ENCODE measurements around the gene ATP6V1G1. TPM values are rescaled to one million over a fixed set of nuclear protein-coding genes. Genes with fewer than 3 reads are reported as not detected.

Gene ATP6V1G1
- total RNA-seq, 1 experiment from 2014 or later = 143 TPM

- intact Hi-C loops (cut with micrococcal nuclease; ENCODE audit: unreplicated experiment) = no loop called here
- no peaks in the 10 kb centered on the region for H3K9me3 ChIP-seq
- no peaks in the 10 kb centered on the region for H3K9me3 Mint-ChIP-seq (ENCODE audit: unreplicated experiment)
- H3K36me3 ChIP-seq (ENCODE audit: control insufficient read depth, insufficient read depth, low read length) = no peaks in the 10 kb centered on the region
- CTCF ChIA-PET = no interaction called here
- no peak overlapping the region for H3K27ac Mint-ChIP-seq (ENCODE audit: unreplicated experiment)
- H3K4me3 ChIP-seq (ENCODE audit: low read depth, low read length) = no peak overlapping the region
- no peak overlapping the region for H3K4me3 Mint-ChIP-seq (ENCODE audit: unreplicated experiment)
- H3K27me3 Mint-ChIP-seq (ENCODE audit: insufficient read depth, unreplicated experiment) = no peaks in the 10 kb centered on the region
- POLR2A ChIA-PET = no interaction called here
- H3K4me1 Mint-ChIP-seq (ENCODE audit: low read depth, unreplicated experiment) = no peaks in the 10 kb centered on the region
- TF ChIP-seq, protein P1, sequence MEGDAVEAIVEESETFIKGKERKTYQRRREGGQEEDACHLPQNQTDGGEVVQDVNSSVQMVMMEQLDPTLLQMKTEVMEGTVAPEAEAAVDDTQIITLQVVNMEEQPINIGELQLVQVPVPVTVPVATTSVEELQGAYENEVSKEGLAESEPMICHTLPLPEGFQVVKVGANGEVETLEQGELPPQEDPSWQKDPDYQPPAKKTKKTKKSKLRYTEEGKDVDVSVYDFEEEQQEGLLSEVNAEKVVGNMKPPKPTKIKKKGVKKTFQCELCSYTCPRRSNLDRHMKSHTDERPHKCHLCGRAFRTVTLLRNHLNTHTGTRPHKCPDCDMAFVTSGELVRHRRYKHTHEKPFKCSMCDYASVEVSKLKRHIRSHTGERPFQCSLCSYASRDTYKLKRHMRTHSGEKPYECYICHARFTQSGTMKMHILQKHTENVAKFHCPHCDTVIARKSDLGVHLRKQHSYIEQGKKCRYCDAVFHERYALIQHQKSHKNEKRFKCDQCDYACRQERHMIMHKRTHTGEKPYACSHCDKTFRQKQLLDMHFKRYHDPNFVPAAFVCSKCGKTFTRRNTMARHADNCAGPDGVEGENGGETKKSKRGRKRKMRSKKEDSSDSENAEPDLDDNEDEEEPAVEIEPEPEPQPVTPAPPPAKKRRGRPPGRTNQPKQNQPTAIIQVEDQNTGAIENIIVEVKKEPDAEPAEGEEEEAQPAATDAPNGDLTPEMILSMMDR (IDR thresholded peaks at IDR 0.05; ENCODE audit: insufficient read depth in 1 of 2, low read depth in 1 of 2, low read length in 1 of 2, severe bottlenecking in 1 of 2, unreplicated experiment in 1 of 2) = no peak
- H3K36me3 Mint-ChIP-seq (ENCODE audit: insufficient read depth, unreplicated experiment) = peaks cover 2% of the 10 kb centered on the region
- no TSS peak for BruUV-seq (replicated peaks)
- no peaks in the 10 kb centered on the region for H3K4me1 ChIP-seq
- no peak for DNase-seq
- no peaks in the 10 kb centered on the region for H3K27me3 ChIP-seq (replicated peaks; ENCODE audit: control insufficient read depth, insufficient read depth, low read length)
Observed at GRCh38 chr9:114621975-114622609, 34.5 kb downstream of the ATP6V1G1 start.

- H3K27me3 Mint-ChIP-seq (ENCODE audit: insufficient read depth, unreplicated experiment) = no peaks in the 10 kb centered on the region
- no peak overlapping the region for H3K27ac Mint-ChIP-seq (ENCODE audit: unreplicated experiment)
- H3K9me3 Mint-ChIP-seq (ENCODE audit: unreplicated experiment) = no peaks in the 10 kb centered on the region
- POLR2A ChIA-PET = no interaction called here
- no TSS peak for BruUV-seq (replicated peaks)
- Histone ChIP-seq H3K36me3 (ENCODE audit: control insufficient read depth, insufficient read depth, low read length) (no peaks in the 10 kb centered on the region), H3K4me1 (no peaks in the 10 kb centered on the region), H3K9me3 (no peaks in the 10 kb centered on the region), H3K27me3 (replicated peaks; ENCODE audit: control insufficient read depth, insufficient read depth, low read length) (no peaks in the 10 kb centered on the region), H3K4me3 (ENCODE audit: low read depth, low read length) (no peak overlapping the region)
- no peak for DNase-seq
- CTCF ChIA-PET = no interaction called here
- H3K4me3 Mint-ChIP-seq (ENCODE audit: unreplicated experiment) = no peak overlapping the region
- intact Hi-C loops (cut with micrococcal nuclease; ENCODE audit: unreplicated experiment) = no loop called here
- no peaks in the 10 kb centered on the region for H3K36me3 Mint-ChIP-seq (ENCODE audit: insufficient read depth, unreplicated experiment)
- no peaks in the 10 kb centered on the region for H3K4me1 Mint-ChIP-seq (ENCODE audit: low read depth, unreplicated experiment)
- TF ChIP-seq, protein P1 (IDR thresholded peaks at IDR 0.05; ENCODE audit: insufficient read depth in 1 of 2, low read depth in 1 of 2, low read length in 1 of 2, severe bottlenecking in 1 of 2, unreplicated experiment in 1 of 2) = no peak
Observed at GRCh38 chr9:114624677-114625076, 37.1 kb downstream of the ATP6V1G1 start.

GRCh38 chr9:114626415-114627020 is 38.9 kb downstream of the ATP6V1G1 start:
- Histone ChIP-seq H3K36me3 (ENCODE audit: control insufficient read depth, insufficient read depth, low read length) (no peaks in the 10 kb centered on the region), H3K9me3 (no peaks in the 10 kb centered on the region), H3K4me1 (no peaks in the 10 kb centered on the region), H3K27me3 (replicated peaks; ENCODE audit: control insufficient read depth, insufficient read depth, low read length) (no peaks in the 10 kb centered on the region), H3K4me3 (ENCODE audit: low read depth, low read length) (no peak overlapping the region)
- POLR2A ChIA-PET = no interaction called here
- no peak for DNase-seq
- CTCF ChIA-PET = no interaction called here
- no peak overlapping the region for H3K27ac Mint-ChIP-seq (ENCODE audit: unreplicated experiment)
- TF ChIP-seq, protein P1 (IDR thresholded peaks at IDR 0.05; ENCODE audit: insufficient read depth in 1 of 2, low read depth in 1 of 2, low read length in 1 of 2, severe bottlenecking in 1 of 2, unreplicated experiment in 1 of 2) = no peak
- H3K4me1 Mint-ChIP-seq (ENCODE audit: low read depth, unreplicated experiment) = no peaks in the 10 kb centered on the region
- H3K36me3 Mint-ChIP-seq (ENCODE audit: insufficient read depth, unreplicated experiment) = no peaks in the 10 kb centered on the region
- H3K4me3 Mint-ChIP-seq (ENCODE audit: unreplicated experiment) = no peak overlapping the region
- intact Hi-C loops (cut with micrococcal nuclease; ENCODE audit: unreplicated experiment) = no loop called here
- no peaks in the 10 kb centered on the region for H3K9me3 Mint-ChIP-seq (ENCODE audit: unreplicated experiment)
- no peaks in the 10 kb centered on the region for H3K27me3 Mint-ChIP-seq (ENCODE audit: insufficient read depth, unreplicated experiment)
- BruUV-seq (replicated peaks) = no TSS peak
